Psoas muscle (tissue), 8 donors: Measurements from ENCODE around the gene RBKS. TPM values are rescaled to one million over a fixed set of nuclear protein-coding genes. Genes with fewer than 3 reads are reported as not detected.
A peak's percentile ranks its signal among the peaks of the same experiment; 100 is the strongest.

Experiments used
- ATAC-seq, 4 donors: fragments of 200-7000 bp; cut with Tn5 transposase; one replicate each; pipeline ENCODE4 v1.9.1; 2020; ENCODE audit warnings: moderate library complexity in 3 of 4, mild to moderate bottlenecking in 2 of 4
- DNase-seq, 2 donors: peaks; one replicate each; pipeline ENCODE4 v3.0.0-alpha.2; 2020
- H3K27ac ChIP-seq: fragments of 200-600 bp; one replicate; pipeline ENCODE4 v1.8.0; 2022
- H3K27me3 ChIP-seq, 3 donors: fragments of 200-600 bp in 1 of 3; one replicate each; pipeline versions ENCODE4 v1.6.1 to v1.8.0; 2013 to 2022; ENCODE audit warnings: low read length in 2 of 3, mild to moderate bottlenecking in 2 of 3, moderate library complexity in 1 of 3; ENCODE audit not compliant: insufficient read depth in 3 of 3
- H3K36me3 ChIP-seq, 2 donors: fragments of 200-600 bp in 1 of 2; one replicate each; pipeline versions ENCODE4 v1.6.1 to v1.8.0; 2013 to 2022; ENCODE audit warnings: low read depth in 1 of 2, mild to moderate bottlenecking in 1 of 2, moderate library complexity in 1 of 2; ENCODE audit not compliant: insufficient read depth in 1 of 2
- H3K4me1 ChIP-seq: fragments of 200-600 bp; one replicate; pipeline ENCODE4 v1.8.0; 2022
- H3K4me3 ChIP-seq: fragments of 200-600 bp; one replicate; pipeline ENCODE4 v1.8.0; 2022; ENCODE audit warnings: mild to moderate bottlenecking
- H3K9me3 ChIP-seq: fragments of 200-600 bp; one replicate; pipeline ENCODE4 v1.8.0; 2022
- WGBS, 3 donors: extraction: QIAGEN DNeasy Blood & Tissue Kit; methylation state at CpG; one replicate each; pipeline versions ENCODE4 v1.1.6 to v1.1.7; 2013; 5-methylcytosine and 5-hydroxymethylcytosine counted together
- intact Hi-C, 2 donors: fragments of 100-400 bp; cut with DNase I; formaldehyde crosslinking; loops; one replicate each; pipeline versions ENCODE4 v1.11.0 to v1.14.2; 2022
- polyA plus RNA-seq, 3 donors: library from polyadenylated mRNA; stranded (reverse); fragments of 200-250 nt; gene quantifications; one replicate each; pipeline ENCODE4 v1.2.3, GENCODE V29; 2013
- total RNA-seq, 4 donors: library from RNA; stranded (reverse); fragmentation: NEBNext Ultra II Directional in 2 of 4; extraction: Animal tissue kit (Norgen Biotek cat#: 25700) in 2 of 4; gene quantifications; one replicate each; pipeline versions ENCODE4 v1.2.1 to v1.2.4, GENCODE V29; 2021 to 2023
- TF ChIP-seq, protein P1 (sequence below): fragments of 200-600 bp; IDR thresholded peaks from one replicate; pipeline ENCODE4 v1.8.0; 2022; ENCODE audit warnings: antibody characterized with exemption
- donor health status: healthy with polysubstance abuse.
- donor health status: DM: no; HTN: no; CAD: no; lungs with moderate emphysema.
- donor health status: Bipolar disorder and iron deficiency.
- donor health status: healthy.
- donor health status: DM: yes; HTN: yes; CAD: no.
- donor health status: DM: no; HTN: no; CAD: no.
- donor health status: DM: no; HTN: no; CAD: no.
- donor health status: DM: yes; HTN: yes; CAD: no.

The RBKS gene
- total and polyA plus RNA-seq, 7 donors: 3.5 to 7.3 (median 4.1) TPM

DNA sequence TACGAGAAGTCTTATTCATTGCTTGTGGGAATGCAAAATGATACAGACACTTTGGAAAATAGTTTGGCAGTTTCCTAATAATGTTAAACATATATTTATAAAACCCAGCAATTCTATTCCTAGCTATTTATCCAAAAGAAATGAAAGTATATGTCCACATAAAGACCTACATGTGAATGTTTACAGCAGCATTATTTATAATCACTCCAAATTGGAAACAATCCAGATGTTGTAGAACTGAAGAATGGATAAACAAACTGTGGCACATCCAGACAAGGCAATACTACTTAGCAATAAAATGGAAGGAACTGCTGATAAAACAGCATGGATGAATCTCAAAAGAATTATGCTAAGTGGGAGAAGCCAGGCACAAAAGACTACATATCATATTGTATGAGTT lies 99.4 kb downstream of the RBKS start:
- no peaks in the 10 kb centered on the region for H3K36me3 ChIP-seq
- intact Hi-C loops: no loop called here
- no peak for ATAC-seq
- no peak overlapping the region for H3K27ac ChIP-seq
- H3K4me3 ChIP-seq: no peak overlapping the region
- peaks cover 7% of the 10 kb centered on the region for H3K4me1 ChIP-seq
- no peak for DNase-seq
- H3K27me3 ChIP-seq: no peaks in the 10 kb centered on the region
- WGBS, 3 donors: 97 to 100% (median 98%) methylated on average over 1 of the region's 1 CpG
- TF ChIP-seq, protein P1, sequence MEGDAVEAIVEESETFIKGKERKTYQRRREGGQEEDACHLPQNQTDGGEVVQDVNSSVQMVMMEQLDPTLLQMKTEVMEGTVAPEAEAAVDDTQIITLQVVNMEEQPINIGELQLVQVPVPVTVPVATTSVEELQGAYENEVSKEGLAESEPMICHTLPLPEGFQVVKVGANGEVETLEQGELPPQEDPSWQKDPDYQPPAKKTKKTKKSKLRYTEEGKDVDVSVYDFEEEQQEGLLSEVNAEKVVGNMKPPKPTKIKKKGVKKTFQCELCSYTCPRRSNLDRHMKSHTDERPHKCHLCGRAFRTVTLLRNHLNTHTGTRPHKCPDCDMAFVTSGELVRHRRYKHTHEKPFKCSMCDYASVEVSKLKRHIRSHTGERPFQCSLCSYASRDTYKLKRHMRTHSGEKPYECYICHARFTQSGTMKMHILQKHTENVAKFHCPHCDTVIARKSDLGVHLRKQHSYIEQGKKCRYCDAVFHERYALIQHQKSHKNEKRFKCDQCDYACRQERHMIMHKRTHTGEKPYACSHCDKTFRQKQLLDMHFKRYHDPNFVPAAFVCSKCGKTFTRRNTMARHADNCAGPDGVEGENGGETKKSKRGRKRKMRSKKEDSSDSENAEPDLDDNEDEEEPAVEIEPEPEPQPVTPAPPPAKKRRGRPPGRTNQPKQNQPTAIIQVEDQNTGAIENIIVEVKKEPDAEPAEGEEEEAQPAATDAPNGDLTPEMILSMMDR: no peak
- no peaks in the 10 kb centered on the region for H3K9me3 ChIP-seq

DNA sequence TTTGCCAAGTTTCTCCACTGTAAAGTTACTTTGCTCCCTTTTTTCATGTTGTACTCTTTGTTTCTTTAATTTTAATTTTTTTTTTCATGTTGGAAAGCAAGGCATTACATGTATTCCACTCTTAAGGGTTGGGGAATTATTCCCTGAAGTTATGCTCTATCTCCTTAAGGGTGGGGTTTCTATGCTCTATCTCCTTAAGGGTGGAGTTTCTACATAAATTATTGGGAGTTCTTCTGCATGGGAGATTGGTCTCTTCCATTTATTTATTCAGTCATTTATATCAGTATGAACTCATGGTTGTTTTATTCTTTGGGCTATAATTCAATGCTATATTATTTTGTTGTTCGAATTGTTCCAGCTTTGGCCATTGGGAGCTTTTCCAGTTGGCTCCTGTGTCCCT lies 107.5 kb downstream of the RBKS start:
- TF ChIP-seq, protein P1: no peak
- H3K27me3 ChIP-seq: no peaks in the 10 kb centered on the region
- peaks cover 36% of the 10 kb centered on the region for H3K4me1 ChIP-seq
- no peak for ATAC-seq
- no peak overlapping the region for H3K4me3 ChIP-seq
- DNase-seq: no peak
- H3K9me3 ChIP-seq: no peaks in the 10 kb centered on the region
- H3K27ac ChIP-seq: no peak overlapping the region
- WGBS, 3 donors: 86 to 94% (median 89%) methylated on average over 1 of the region's 1 CpG
- intact Hi-C loops: no loop called here
- H3K36me3 ChIP-seq: peaks cover 0 to 20% of the 10 kb centered on the region in 2 donors

DNA sequence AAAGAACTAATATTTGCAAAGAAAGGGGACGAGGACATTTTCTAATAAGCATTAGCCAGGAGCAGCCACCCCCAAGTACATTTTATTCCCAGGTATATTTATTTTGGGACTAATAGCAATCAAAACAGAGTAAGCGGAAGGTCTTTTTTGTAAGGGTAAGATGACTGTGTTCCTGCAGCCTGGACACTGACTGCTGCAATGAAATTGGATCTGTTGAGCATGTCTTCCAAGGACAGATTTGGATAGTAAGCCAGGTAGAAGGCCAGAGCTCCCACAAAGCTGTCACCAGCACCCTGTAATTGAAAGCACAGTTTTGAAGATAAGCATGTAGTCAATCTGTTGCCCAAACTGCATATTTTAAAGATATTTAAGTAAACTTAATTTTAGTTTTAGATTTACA lies 108.7 kb downstream of the RBKS start:
- peak overlapping the region; percentile 61 for H3K27ac ChIP-seq
- WGBS, 3 donors: 26 to 52% (median 28%) methylated on average over 2 of the region's 2 CpGs
- intact Hi-C loops: no loop called here

DNA sequence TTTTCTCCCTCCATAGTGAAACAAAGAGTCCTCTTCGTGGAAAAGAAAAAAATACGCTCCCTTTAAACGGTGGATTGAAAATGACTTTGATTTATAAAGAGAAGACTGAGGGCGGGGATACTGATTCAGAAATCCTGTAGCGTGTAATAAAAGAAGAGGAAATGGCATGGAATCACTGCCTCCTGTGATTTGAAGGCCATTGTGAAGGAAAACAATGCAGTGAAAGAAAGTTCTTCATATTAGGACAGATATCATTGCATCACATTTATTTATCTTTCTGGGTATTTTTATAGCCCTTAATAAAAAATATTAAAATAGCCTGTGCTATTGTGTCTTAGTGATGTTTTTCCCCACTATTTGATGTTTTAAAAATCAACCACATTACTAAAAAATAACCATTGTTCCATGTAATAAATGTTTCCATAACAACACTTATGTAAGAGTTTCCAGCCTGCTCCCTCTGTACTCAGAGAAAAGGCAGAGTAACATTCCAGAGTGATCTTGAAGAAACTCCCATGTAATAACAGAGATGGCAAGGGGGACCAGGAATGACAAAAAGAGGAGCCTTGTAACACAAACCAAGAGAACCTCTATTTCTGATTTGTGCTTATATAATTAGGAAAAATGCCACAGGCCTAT lies 110.7 kb downstream of the RBKS start:
- intact Hi-C loops: loop anchor here (10.0 kb wide), 2 partner anchors 115 to 615 kb away; partner anchors contain the start of genes FOSL2 (in 2 of the 2), BABAM2 (in 1 of the 2) and RBKS (in 1 of the 2)
- DNase-seq (no peak), ATAC-seq (no peak)
- TF ChIP-seq, protein P1: no peak
- H3K9me3 ChIP-seq: no peaks in the 10 kb centered on the region
- 62 to 66% (median 65%) methylated on average over 5 of the region's 5 CpGs for WGBS, 3 donors
- peaks cover 0 to 49% of the 10 kb centered on the region in 2 donors for H3K36me3 ChIP-seq
- peak overlapping the region; percentile 61 for H3K27ac ChIP-seq
- peaks cover 65% of the 10 kb centered on the region for H3K4me1 ChIP-seq
- H3K4me3 ChIP-seq: no peak overlapping the region
- no peaks in the 10 kb centered on the region for H3K27me3 ChIP-seq

More for the DNA sequence above, 108.7 kb downstream of the RBKS start:
- H3K4me3 ChIP-seq: no peak overlapping the region
- peak; percentile 67 to 92 (median 82) for ATAC-seq
- peaks cover 48% of the 10 kb centered on the region for H3K4me1 ChIP-seq
- DNase-seq: no peak
- peaks cover 0 to 30% of the 10 kb centered on the region in 2 donors for H3K36me3 ChIP-seq
- H3K27me3 ChIP-seq: no peaks in the 10 kb centered on the region
- TF ChIP-seq, protein P1: no peak
- H3K9me3 ChIP-seq: no peaks in the 10 kb centered on the region
